Renal cortex interstitium (tissue), 11 donors: ENCODE results near the gene MIDN. TPM values are rescaled to one million over a fixed set of nuclear protein-coding genes. Genes with fewer than 3 reads are reported as not detected.

Experiments
- DNase-seq, 11 donors: peaks; one replicate each; pipeline ENCODE4 v3.0.0-alpha.2; 2013; ENCODE audit warnings: low read depth in 9 of 11, low spot score in 4 of 11; ENCODE audit errors: extremely low read depth in 1 of 11
- polyA plus RNA-seq, 3 donors: library from polyadenylated mRNA; unstranded; fragments of 120-200 nt; gene quantifications; one replicate each; pipeline ENCODE4 v1.2.1, GENCODE V29; 2013; ENCODE audit not compliant: insufficient read length in 3 of 3

The MIDN gene
- polyA plus RNA-seq, 3 donors = 42.1 to 70.7 (median 67.6) TPM

GRCh38 chr19:1217366-1217765 is 31.0 kb upstream of the MIDN start:
- no peak for DNase-seq

GRCh38 chr19:1218751-1219567 is 29.4 kb upstream of the MIDN start:
- no peak for DNase-seq

- no peak for DNase-seq
Observed at GRCh38 chr19:1219786-1220476, 28.5 kb upstream of the MIDN start.

- DNase-seq = no peak
Observed at GRCh38 chr19:1220477-1220930, 27.9 kb upstream of the MIDN start.

GRCh38 chr19:1220976-1221903 is 27.1 kb upstream of the MIDN start:
- DNase-seq = no peak

GRCh38 chr19:1221904-1222255 is 26.5 kb upstream of the MIDN start:
- DNase-seq = no peak

- DNase-seq = no peak
Observed at GRCh38 chr19:1222394-1222793, 26.0 kb upstream of the MIDN start.

GRCh38 chr19:1223018-1223855 is 25.1 kb upstream of the MIDN start:
- no peak for DNase-seq

- no peak for DNase-seq
Observed at GRCh38 chr19:1224047-1224825, 24.1 kb upstream of the MIDN start.

- no peak for DNase-seq
Observed at GRCh38 chr19:1224847-1225246, 23.5 kb upstream of the MIDN start.

- no peak for DNase-seq
Observed at GRCh38 chr19:1225440-1226226, 22.8 kb upstream of the MIDN start.

GRCh38 chr19:1226227-1226518 is 22.2 kb upstream of the MIDN start:
- DNase-seq = no peak

GRCh38 chr19:1226522-1227303 is 21.7 kb upstream of the MIDN start:
- DNase-seq = no peak

GRCh38 chr19:1227304-1228054 is 20.9 kb upstream of the MIDN start:
- DNase-seq = no peak

GRCh38 chr19:1228161-1228957 is 20.0 kb upstream of the MIDN start:
- DNase-seq = no peak
